Prostate gland (tissue), 2 donors: Measurements from ENCODE around the gene THRB. TPM values are rescaled to one million over a fixed set of nuclear protein-coding genes. Genes with fewer than 3 reads are reported as not detected.

ENCODE experiments used
- DNase-seq: peaks from one replicate; pipeline ENCODE4 v3.0.0-alpha.2; 2019; ENCODE audit warnings: low spot score
- H3K27ac ChIP-seq, 2 donors: fragments of 200-600 bp; sonication (generic); 2 replicates each; pipeline ENCODE4 v1.5.1; 2017 to 2019
- H3K27me3 ChIP-seq: fragments of 200-600 bp; sonication (generic); replicated peaks from 2 replicates; pipeline ENCODE4 v1.5.1; 2019; ENCODE audit not compliant: insufficient read depth
- H3K36me3 ChIP-seq, 2 donors: fragments of 200-600 bp; sonication (generic); 1 replicate in 1 of 2; 2 replicates in 1 of 2; pipeline versions ENCODE4 v1.5.1 to v1.8.1; 2017 to 2019
- H3K4me1 ChIP-seq: fragments of 200-600 bp; sonication (generic); replicated peaks from 2 replicates; pipeline ENCODE4 v1.5.1; 2019
- H3K4me3 ChIP-seq, 2 donors: fragments of 200-600 bp; sonication (generic); 2 replicates each; pipeline ENCODE4 v1.5.1; 2017 to 2019
- H3K9me3 ChIP-seq: fragments of 200-600 bp; sonication (generic); 2 replicates; pipeline ENCODE4 v1.5.1; 2017
- CTCF ChIP-seq, 4 experiments: fragments of 200-600 bp in 2 of 4; fragments of 450-650 bp in 2 of 4; sonication (generic) in 2 of 4; IDR thresholded peaks; 1 replicate in 3 of 4; 2 replicates in 1 of 4; pipeline ENCODE4 v1.5.1; 2016 to 2019; ENCODE audit warnings: antibody characterized with exemption in 4 of 4, mild to moderate bottlenecking in 2 of 4, moderate library complexity in 2 of 4
- POLR2A ChIP-seq: fragments of 450-650 bp; IDR thresholded peaks from one replicate; pipeline ENCODE4 v1.6.1; 2016; ENCODE audit warnings: antibody characterized with exemption, mild to moderate bottlenecking
- POLR2AphosphoS5 ChIP-seq: sonication (generic); formaldehyde crosslinking; IDR thresholded peaks from one replicate; pipeline ENCODE4 v1.6.1; 2017; ENCODE audit warnings: antibody characterized with exemption
- WGBS: methylation state at CpG from one replicate; pipeline ENCODE4 v1.1.5; 2018; 5-methylcytosine and 5-hydroxymethylcytosine counted together
- intact Hi-C: fragments of 100-400 bp; cut with DNase I; formaldehyde crosslinking; loops from one replicate; pipeline ENCODE4 v1.14.2; 2022
- total RNA-seq, 2 donors: library from RNA; depleted of rRNA; stranded (reverse); fragments of >200 nt; gene quantifications; one replicate each; pipeline ENCODE4 v1.1.0, GENCODE V29; 2016

The THRB gene
- total RNA-seq, 2 donors from 2014 or later: 13.0 to 39.6 TPM

GRCh38 chr3:24521420-24522145, 26.9 kb upstream of the THRB start:
- H3K4me1 ChIP-seq: no peaks in the 10 kb centered on the region
- under 1% methylated on average over 36 of the region's 79 CpGs for WGBS
- H3K27me3 ChIP-seq: no peaks in the 10 kb centered on the region

GRCh38 chr3:24520976-24521419, 26.3 kb upstream of the THRB start:
- no peak for DNase-seq
- H3K4me1 ChIP-seq: no peaks in the 10 kb centered on the region
- 3% methylated on average over 8 of the region's 8 CpGs for WGBS
- no peaks in the 10 kb centered on the region for H3K27me3 ChIP-seq
- TF ChIP-seq POLR2AphosphoS5 (no peak), CTCF (IDR thresholded peaks at IDR 0.05) (no peak)
- intact Hi-C loops: loop anchor here (10.0 kb wide), 1 partner anchor 164 kb away; no protein-coding TSS in a partner anchor
- peak overlapping the region; percentile 62 to 74 for H3K4me3 ChIP-seq
- H3K36me3 ChIP-seq: no peaks in the 10 kb centered on the region
- H3K9me3 ChIP-seq: no peaks in the 10 kb centered on the region
- peak overlapping the region; percentile 71 to 76 for H3K27ac ChIP-seq

More at GRCh38 chr3:24521420-24522145, 26.9 kb upstream of the THRB start:
- Histone ChIP-seq H3K27ac (peak overlapping the region; percentile 71 to 76), H3K4me3 (peak overlapping the region; percentile 62 to 74), H3K9me3 (no peaks in the 10 kb centered on the region), H3K36me3 (no peaks in the 10 kb centered on the region)
- DNase-seq: peak; percentile 36
- intact Hi-C loops: loop anchor here (10.0 kb wide), 1 partner anchor 163 kb away; no protein-coding TSS in a partner anchor
- no peak for TF ChIP-seq POLR2AphosphoS5
- no peak for TF ChIP-seq POLR2A
- TF ChIP-seq CTCF (IDR thresholded peaks at IDR 0.05): peak in 2 of 4 experiments; percentile 14

- TF ChIP-seq POLR2A (no peak), POLR2AphosphoS5 (no peak), CTCF (IDR thresholded peaks at IDR 0.05) (no peak)
- no peaks in the 10 kb centered on the region for H3K9me3 ChIP-seq
- WGBS: 92% methylated on average over 2 of the region's 2 CpGs
- no peaks in the 10 kb centered on the region for H3K27me3 ChIP-seq
- H3K36me3 ChIP-seq: no peaks in the 10 kb centered on the region
- no peak overlapping the region for H3K4me3 ChIP-seq
- no peaks in the 10 kb centered on the region for H3K4me1 ChIP-seq
- no peak overlapping the region for H3K27ac ChIP-seq
- intact Hi-C loops: loop anchor here (10.0 kb wide), 1 partner anchor 165 kb away; no protein-coding TSS in a partner anchor
- no peak for DNase-seq
Observed at GRCh38 chr3:24520101-24520495, 25.4 kb upstream of the THRB start.

GRCh38 chr3:24519368-24520100, 24.9 kb upstream of the THRB start:
- Histone ChIP-seq H3K4me1 (no peaks in the 10 kb centered on the region), H3K4me3 (no peak overlapping the region), H3K36me3 (no peaks in the 10 kb centered on the region), H3K27ac (no peak overlapping the region), H3K9me3 (no peaks in the 10 kb centered on the region), H3K27me3 (no peaks in the 10 kb centered on the region)
- WGBS: 85% methylated on average over 15 of the region's 15 CpGs
- DNase-seq: no peak
- TF ChIP-seq POLR2AphosphoS5 (no peak), CTCF (IDR thresholded peaks at IDR 0.05) (no peak), POLR2A (no peak)
- intact Hi-C loops: loop anchor here (10.0 kb wide), 1 partner anchor 165 kb away; no protein-coding TSS in a partner anchor
